ENCODE measurements around the gene DIPK1C.

DNA sequence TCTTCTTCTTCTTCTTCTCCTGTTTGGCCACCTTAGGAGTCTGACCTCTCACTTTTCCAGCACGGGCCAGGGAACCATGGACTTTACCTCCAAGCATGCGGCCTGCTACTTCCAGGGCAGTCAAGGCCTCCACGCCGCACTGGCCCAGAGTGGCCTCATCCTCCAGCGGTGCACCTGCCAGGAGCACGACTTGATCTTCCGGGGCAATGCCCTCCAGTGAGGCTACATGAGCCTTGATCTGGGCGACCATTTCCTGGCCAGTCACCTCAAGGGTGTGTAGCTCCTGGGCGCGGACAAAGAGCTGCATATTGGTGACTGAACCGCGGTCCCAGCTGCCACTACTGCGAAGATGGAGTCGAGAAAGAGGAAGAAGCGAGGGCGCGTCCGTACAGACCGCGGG lies 67.1 kb downstream of the DIPK1C start:
- TF ChIP-seq, protein P1, sequence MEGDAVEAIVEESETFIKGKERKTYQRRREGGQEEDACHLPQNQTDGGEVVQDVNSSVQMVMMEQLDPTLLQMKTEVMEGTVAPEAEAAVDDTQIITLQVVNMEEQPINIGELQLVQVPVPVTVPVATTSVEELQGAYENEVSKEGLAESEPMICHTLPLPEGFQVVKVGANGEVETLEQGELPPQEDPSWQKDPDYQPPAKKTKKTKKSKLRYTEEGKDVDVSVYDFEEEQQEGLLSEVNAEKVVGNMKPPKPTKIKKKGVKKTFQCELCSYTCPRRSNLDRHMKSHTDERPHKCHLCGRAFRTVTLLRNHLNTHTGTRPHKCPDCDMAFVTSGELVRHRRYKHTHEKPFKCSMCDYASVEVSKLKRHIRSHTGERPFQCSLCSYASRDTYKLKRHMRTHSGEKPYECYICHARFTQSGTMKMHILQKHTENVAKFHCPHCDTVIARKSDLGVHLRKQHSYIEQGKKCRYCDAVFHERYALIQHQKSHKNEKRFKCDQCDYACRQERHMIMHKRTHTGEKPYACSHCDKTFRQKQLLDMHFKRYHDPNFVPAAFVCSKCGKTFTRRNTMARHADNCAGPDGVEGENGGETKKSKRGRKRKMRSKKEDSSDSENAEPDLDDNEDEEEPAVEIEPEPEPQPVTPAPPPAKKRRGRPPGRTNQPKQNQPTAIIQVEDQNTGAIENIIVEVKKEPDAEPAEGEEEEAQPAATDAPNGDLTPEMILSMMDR (conservative IDR thresholded peaks at IDR 0.05 in 1 of 2, IDR thresholded peaks at IDR 0.05 in 1 of 2; ENCODE audit: low read depth in 1 of 2, low read length in 2 of 2): no peak
- TF ChIP-seq EZH2 (IDR thresholded peaks at IDR 0.05; ENCODE audit: low read length, missing control alignments): no peak

Measured in fibroblast of lung (primary cell).